ENCODE data around the gene OR2A12. TPM values are rescaled to one million over a fixed set of nuclear protein-coding genes. Genes with fewer than 3 reads are reported as not detected.

The OR2A12 gene
- total RNA-seq, 4 donors from 2014 or later: not detected

DNA sequence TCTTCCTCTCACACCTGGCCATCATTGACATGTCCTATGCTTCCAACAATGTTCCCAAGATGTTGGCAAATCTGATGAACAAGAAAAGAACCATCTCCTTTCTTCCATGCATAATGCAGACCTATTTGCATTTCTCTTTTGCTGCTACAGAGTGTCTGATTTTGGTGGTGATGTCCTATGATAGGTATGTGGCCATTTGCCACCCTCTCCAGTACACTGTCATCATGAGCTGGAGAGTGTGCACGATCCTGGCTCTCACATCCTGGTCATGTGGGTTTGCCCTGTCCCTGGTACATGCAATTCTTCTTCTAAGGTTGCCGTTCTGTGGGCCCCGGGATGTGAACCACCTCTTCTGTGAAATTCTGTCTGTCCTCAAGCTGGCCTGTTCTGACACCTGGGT is 56.1 kb downstream of the OR2A12 start:
- Histone ChIP-seq H3K9me3 (peaks cover 0 to 5% (median 0%) of the 10 kb centered on the region in 4 donors), H3K27me3 (no peaks in the 10 kb centered on the region), H3K27ac (no peak overlapping the region), H3K4me1 (no peaks in the 10 kb centered on the region), H3K4me3 (no peak overlapping the region), H3K36me3 (no peaks in the 10 kb centered on the region)
- no peak for TF ChIP-seq POLR2A (IDR thresholded peaks at IDR 0.05)
- TF ChIP-seq, protein P1, sequence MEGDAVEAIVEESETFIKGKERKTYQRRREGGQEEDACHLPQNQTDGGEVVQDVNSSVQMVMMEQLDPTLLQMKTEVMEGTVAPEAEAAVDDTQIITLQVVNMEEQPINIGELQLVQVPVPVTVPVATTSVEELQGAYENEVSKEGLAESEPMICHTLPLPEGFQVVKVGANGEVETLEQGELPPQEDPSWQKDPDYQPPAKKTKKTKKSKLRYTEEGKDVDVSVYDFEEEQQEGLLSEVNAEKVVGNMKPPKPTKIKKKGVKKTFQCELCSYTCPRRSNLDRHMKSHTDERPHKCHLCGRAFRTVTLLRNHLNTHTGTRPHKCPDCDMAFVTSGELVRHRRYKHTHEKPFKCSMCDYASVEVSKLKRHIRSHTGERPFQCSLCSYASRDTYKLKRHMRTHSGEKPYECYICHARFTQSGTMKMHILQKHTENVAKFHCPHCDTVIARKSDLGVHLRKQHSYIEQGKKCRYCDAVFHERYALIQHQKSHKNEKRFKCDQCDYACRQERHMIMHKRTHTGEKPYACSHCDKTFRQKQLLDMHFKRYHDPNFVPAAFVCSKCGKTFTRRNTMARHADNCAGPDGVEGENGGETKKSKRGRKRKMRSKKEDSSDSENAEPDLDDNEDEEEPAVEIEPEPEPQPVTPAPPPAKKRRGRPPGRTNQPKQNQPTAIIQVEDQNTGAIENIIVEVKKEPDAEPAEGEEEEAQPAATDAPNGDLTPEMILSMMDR (IDR thresholded peaks at IDR 0.05): no peak
- TF ChIP-seq EP300 (IDR thresholded peaks at IDR 0.05): no peak
- 81 to 86% methylated on average over 3 of the region's 3 CpGs for WGBS, 2 donors
- DNase-seq (ENCODE audit: low spot score in 2 of 2): no peak

DNA sequence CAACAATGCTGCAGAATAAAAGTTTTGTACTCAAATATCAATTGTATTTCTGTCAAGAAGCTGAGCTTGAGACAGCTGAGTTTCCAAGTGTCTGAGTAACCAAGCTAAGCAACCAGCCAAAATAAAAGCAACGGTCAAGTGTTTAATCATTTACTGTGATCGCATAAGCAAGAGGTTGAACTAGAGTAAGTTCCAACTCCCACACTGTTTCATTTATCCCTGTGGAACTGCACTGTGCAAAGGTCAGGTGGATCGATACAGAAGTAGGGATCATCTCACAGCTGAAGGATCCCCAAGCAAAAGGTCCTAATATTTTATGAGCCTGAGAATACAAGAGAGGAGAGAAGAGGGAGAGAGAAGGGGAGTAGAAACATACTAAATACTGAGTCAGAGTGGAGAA is 58.3 kb downstream of the OR2A12 start:
- no peaks in the 10 kb centered on the region for H3K27me3 ChIP-seq
- no peak overlapping the region for H3K27ac ChIP-seq
- TF ChIP-seq EP300 (IDR thresholded peaks at IDR 0.05): no peak
- TF ChIP-seq, protein P1 (IDR thresholded peaks at IDR 0.05): no peak
- no peak for TF ChIP-seq POLR2A (IDR thresholded peaks at IDR 0.05)
- no peak overlapping the region for H3K4me3 ChIP-seq
- no peak for DNase-seq (ENCODE audit: low spot score in 2 of 2)
- peaks cover 0 to 25% (median 8%) of the 10 kb centered on the region in 4 donors for H3K9me3 ChIP-seq
- no peaks in the 10 kb centered on the region for H3K4me1 ChIP-seq
- H3K36me3 ChIP-seq: no peaks in the 10 kb centered on the region
- 86 to 87% methylated on average over 3 of the region's 3 CpGs for WGBS, 2 donors

DNA sequence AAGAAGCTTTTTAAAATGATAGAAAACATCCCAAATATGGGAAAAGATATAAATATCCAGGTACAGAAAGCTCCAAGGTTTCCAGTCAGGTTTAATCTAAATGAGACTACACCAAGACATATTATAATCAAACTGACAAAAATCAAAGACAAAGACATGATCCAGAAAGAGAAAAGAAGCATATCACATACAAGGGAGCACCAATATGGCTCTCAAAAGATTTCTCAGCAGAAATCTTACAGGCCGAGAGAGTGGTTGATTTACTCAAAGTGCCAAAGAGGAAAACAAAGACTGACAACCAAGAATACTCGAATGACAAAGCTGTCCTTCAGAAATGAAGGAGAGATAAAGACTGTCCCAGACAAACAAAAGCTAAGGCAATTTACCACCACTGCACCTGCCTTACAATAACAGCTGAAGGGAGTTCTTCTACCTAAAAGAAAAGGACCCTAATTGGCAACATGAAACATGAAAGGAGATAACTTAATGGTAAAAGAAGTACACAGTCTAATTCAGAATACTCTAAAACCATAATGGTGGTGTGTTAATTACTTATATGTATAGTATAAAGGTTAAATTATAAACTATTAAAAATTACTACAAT is 62.2 kb downstream of the OR2A12 start:
- DNase-seq (ENCODE audit: low spot score in 2 of 2): no peak
- Histone ChIP-seq H3K4me1 (no peaks in the 10 kb centered on the region), H3K36me3 (no peaks in the 10 kb centered on the region), H3K9me3 (peaks cover 0 to 43% (median 12%) of the 10 kb centered on the region in 4 donors), H3K27me3 (no peaks in the 10 kb centered on the region), H3K27ac (no peak overlapping the region), H3K4me3 (no peak overlapping the region)
- TF ChIP-seq, protein P1 (IDR thresholded peaks at IDR 0.05): no peak
- no peak for TF ChIP-seq POLR2A (IDR thresholded peaks at IDR 0.05)
- no peak for TF ChIP-seq EP300 (IDR thresholded peaks at IDR 0.05)
- whole genome bisulfite sequencing, 2 donors: 77 to 83% methylated on average over 2 of the region's 2 CpGs

Small RNA genes lying within 50 kb of the gene (small RNA-seq; reads per million reads assigned to genes)
- gene OR2A41P: not detected

Other genes with a start within 250 kb of the OR2A12 start
- gene TCAF1, start 184.1 kb upstream of the OR2A12 start, total RNA-seq: 10 to 100 TPM; 32.7 to 61.2 (median 44.4) TPM
- not detected for gene OR2F2, start 151.0 kb upstream of the OR2A12 start, total RNA-seq
- not detected for gene OR2F1, start 131.4 kb upstream of the OR2A12 start, total RNA-seq
- gene OR6B1, start 86.0 kb upstream of the OR2A12 start, total RNA-seq: not detected
- gene OR2A5, start 37.3 kb upstream of the OR2A12 start, total RNA-seq: not detected
- not detected for gene OR2A25, start 16.5 kb upstream of the OR2A12 start, total RNA-seq
- not detected for gene OR2A2, start 23.3 kb downstream of the OR2A12 start, total RNA-seq
- not detected for gene OR2A14, start 36.9 kb downstream of the OR2A12 start, total RNA-seq
- 1 to 10 TPM in 2 of 4 donors, not detected in 2; 2.5 to 3.1 TPM for gene CTAGE4, start 97.2 kb downstream of the OR2A12 start, total RNA-seq
- gene ARHGEF35, start 109.6 kb downstream of the OR2A12 start, total RNA-seq: 1 to 10 TPM in 3 of 4 donors, under 1 TPM in 1; 0.59 to 4.4 (median 1.9) TPM
- not detected for gene OR2A42, start 153.3 kb downstream of the OR2A12 start, total RNA-seq
- gene OR2A7, start 178.5 kb downstream of the OR2A12 start, total RNA-seq: 1 to 10 TPM; 1.1 to 3.8 (median 2.2) TPM
- gene CTAGE8, start 183.0 kb downstream of the OR2A12 start, total RNA-seq: 1 to 10 TPM in 2 of 4 donors, under 1 TPM in 1, not detected in 1; 0.60 to 1.8 (median 1.5) TPM
- gene OR2A1, start 226.1 kb downstream of the OR2A12 start, total RNA-seq: under 1 TPM in 2 of 4 donors, not detected in 2; 0.60 to 0.84 TPM

Data from tibial nerve (tissue), 4 donors.